K562 (cell line): ENCODE results near the gene DPH1. TPM values are rescaled to one million over a fixed set of nuclear protein-coding genes. Genes with fewer than 3 reads are reported as not detected.
A peak's percentile ranks its signal among the peaks of the same experiment; 100 is the strongest.

Source experiments
- BRF1 ChIP-seq: IDR thresholded peaks from 3 replicates; pipeline ENCODE4 v1.6.1; 2011; ENCODE audit warnings: borderline replicate concordance, mild to moderate bottlenecking; ENCODE audit not compliant: insufficient read length; ENCODE audit errors: extremely low read depth
- CEBPB ChIP-seq: fragments of 450-650 bp; IDR thresholded peaks from 2 replicates; pipeline ENCODE4 v1.6.1; 2016; ENCODE audit warnings: missing genetic modification characterization, missing compliant biosample characterization
- CHD1 ChIP-seq: fragments of 200-600 bp; sonication (generic); IDR thresholded peaks from one replicate; pipeline ENCODE4 v1.6.1; 2012; ENCODE audit warnings: mild to moderate bottlenecking, moderate library complexity, low read length, inconsistent platforms
- FOXM1 ChIP-seq, 2 experiments: fragments of 450-650 bp in 1 of 2; sonication (generic) in 1 of 2; formaldehyde crosslinking in 1 of 2; IDR thresholded peaks; 2 replicates each; pipeline versions ENCODE4 v1.6.1 to v1.9.0; 2017 to 2022; ENCODE audit warnings: low read depth in 2 of 2, mild to moderate bottlenecking in 2 of 2, missing genetic modification reagents in 1 of 2, moderate library complexity in 1 of 2
- POLR2B ChIP-seq: fragments of 450-650 bp; IDR thresholded peaks from 2 replicates; pipeline ENCODE4 v1.6.1; 2018; ENCODE audit warnings: low read depth; ENCODE audit not compliant: partially characterized antibody
- polyA plus RNA-seq, 8 experiments: library from polyadenylated mRNA; depleted of rRNA in 4 of 8; stranded (reverse) in 5 of 8; unstranded in 3 of 8; fragments of >200 nt; fragmentation: Nextera tagmentation in 2 of 8; fragmentation: Illumina TruSeq in 1 of 8; extraction: Ambion mirVana in 2 of 8; extraction: Trizol in 1 of 8; gene quantifications; 2 replicates each; pipeline versions ENCODE4 v1.2.1 to v1.2.3, GENCODE V29; 2011 to 2014; ENCODE audit warnings: inconsistent platforms in 1 of 8, missing spikeins in 1 of 8
- total RNA-seq, 7 experiments: library from RNA; depleted of rRNA in 6 of 7; stranded (reverse); fragments of >200 nt in 6 of 7; fragmentation: Illumina TruSeq in 2 of 7; extraction: Trizol in 2 of 7; gene quantifications; 2 replicates each; pipeline versions ENCODE4 v1.2.1 to v1.2.3, GENCODE V29; 2011 to 2021; ENCODE audit warnings: low replicate concordance in 1 of 7
- TF ChIP-seq, protein P1 (sequence below): fragments of 200-800 bp; sonication (Bioruptor generic); IDR thresholded peaks from 2 replicates; pipeline ENCODE4 v1.6.1; 2017; ENCODE audit warnings: missing genetic modification characterization, missing compliant biosample characterization
- TF ChIP-seq, protein P2 (sequence below): fragments of 250-450 bp; sonication (Bioruptor Pico); IDR thresholded peaks from 2 replicates; pipeline ENCODE4 v1.4.0; 2020; ENCODE audit warnings: mild to moderate bottlenecking
- TF ChIP-seq, protein P3 (sequence below): fragments of 250-450 bp; sonication (Bioruptor Pico); IDR thresholded peaks from 2 replicates; pipeline ENCODE4 v1.8.0; 2022; ENCODE audit warnings: inconsistent platforms
- TF ChIP-seq, protein P4 (sequence below), 2 experiments: fragments of 450-650 bp; IDR thresholded peaks; 2 replicates each; pipeline ENCODE4 v1.6.1; 2018; ENCODE audit warnings: mild to moderate bottlenecking in 2 of 2, low read depth in 1 of 2; ENCODE audit not compliant: partially characterized antibody in 2 of 2
- TF ChIP-seq, protein P5 (sequence below), 2 experiments: fragments of 450-650 bp in 1 of 2; IDR thresholded peaks; 2 replicates each; pipeline ENCODE4 v1.6.1; 2011 to 2017; ENCODE audit warnings: low read depth in 2 of 2, antibody characterized with exemption in 1 of 2, borderline replicate concordance in 1 of 2, low read length in 1 of 2, mild to moderate bottlenecking in 1 of 2, mixed read lengths in 1 of 2; ENCODE audit not compliant: control insufficient read depth in 1 of 2

Gene DPH1
- total and polyA plus RNA-seq, 9 of the 15 experiments (the other 6 are each of a cell fraction or from before 2014, with no cell fraction given) = 0.42 to 40.6 (median 20.2) TPM

DNA sequence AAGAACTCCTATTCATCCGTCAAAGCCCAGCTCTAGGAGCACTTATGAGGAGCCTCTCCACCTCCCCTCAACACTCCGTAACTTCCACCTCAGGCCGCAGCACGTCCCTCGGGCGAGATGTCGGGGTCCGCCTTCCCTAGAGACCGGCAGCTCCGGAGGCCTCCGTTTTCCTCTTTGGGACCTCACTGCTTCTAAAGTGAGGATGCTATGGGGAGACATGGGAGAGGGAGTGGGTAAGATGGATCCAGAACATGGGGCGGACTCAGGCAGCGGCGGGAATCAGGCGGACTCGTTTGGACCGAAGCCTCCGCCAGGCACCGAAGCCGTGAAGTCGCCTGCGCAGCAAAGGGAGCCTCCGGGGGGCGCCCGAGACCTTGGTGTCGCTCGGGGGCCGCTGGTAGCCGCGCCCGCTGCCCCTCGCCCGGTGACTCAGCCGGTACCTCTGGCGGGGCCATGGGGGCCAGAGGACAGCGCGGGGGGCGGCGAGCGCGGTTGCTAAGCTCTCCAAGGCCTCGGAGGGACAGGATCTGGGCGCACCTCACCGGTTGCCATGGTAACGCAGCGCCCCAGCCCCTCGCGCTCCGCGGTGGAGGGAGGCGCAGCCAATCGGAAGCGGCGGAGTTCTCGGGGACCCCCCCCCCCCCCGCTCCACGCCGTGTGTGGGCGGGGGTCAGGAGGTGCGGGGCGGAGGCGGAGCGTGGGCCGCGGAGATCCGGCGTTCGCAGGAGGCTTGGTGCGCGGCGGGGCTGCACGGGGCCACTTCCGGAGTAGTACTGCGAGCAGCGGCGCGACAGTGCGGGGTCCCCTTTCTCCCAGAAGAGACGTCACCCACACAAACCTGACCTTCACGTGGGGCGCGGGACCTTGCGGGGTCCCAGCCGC, 23.7 kb downstream of the DPH1 start (continued):
- TF ChIP-seq, protein P1, sequence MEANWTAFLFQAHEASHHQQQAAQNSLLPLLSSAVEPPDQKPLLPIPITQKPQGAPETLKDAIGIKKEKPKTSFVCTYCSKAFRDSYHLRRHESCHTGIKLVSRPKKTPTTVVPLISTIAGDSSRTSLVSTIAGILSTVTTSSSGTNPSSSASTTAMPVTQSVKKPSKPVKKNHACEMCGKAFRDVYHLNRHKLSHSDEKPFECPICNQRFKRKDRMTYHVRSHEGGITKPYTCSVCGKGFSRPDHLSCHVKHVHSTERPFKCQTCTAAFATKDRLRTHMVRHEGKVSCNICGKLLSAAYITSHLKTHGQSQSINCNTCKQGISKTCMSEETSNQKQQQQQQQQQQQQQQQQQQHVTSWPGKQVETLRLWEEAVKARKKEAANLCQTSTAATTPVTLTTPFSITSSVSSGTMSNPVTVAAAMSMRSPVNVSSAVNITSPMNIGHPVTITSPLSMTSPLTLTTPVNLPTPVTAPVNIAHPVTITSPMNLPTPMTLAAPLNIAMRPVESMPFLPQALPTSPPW = peak; percentile 30; the same call in 1 of the 2 replicates
- TF ChIP-seq CEBPB (tag) = no peak
- TF ChIP-seq, protein P2, sequence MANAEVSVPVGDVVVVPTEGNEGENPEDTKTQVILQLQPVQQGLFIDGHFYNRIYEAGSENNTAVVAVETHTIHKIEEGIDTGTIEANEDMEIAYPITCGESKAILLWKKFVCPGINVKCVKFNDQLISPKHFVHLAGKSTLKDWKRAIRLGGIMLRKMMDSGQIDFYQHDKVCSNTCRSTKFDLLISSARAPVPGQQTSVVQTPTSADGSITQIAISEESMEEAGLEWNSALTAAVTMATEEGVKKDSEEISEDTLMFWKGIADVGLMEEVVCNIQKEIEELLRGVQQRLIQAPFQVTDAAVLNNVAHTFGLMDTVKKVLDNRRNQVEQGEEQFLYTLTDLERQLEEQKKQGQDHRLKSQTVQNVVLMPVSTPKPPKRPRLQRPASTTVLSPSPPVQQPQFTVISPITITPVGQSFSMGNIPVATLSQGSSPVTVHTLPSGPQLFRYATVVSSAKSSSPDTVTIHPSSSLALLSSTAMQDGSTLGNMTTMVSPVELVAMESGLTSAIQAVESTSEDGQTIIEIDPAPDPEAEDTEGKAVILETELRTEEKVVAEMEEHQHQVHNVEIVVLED = no peak
- TF ChIP-seq FOXM1 (IDR thresholded peaks at IDR 0.05; ENCODE audit: low read depth) = no peak
- TF ChIP-seq FOXM1 (CRISPR knock-in tag; IDR thresholded peaks at IDR 0.05; ENCODE audit: low read depth) = no peak
- TF ChIP-seq, protein P3, sequence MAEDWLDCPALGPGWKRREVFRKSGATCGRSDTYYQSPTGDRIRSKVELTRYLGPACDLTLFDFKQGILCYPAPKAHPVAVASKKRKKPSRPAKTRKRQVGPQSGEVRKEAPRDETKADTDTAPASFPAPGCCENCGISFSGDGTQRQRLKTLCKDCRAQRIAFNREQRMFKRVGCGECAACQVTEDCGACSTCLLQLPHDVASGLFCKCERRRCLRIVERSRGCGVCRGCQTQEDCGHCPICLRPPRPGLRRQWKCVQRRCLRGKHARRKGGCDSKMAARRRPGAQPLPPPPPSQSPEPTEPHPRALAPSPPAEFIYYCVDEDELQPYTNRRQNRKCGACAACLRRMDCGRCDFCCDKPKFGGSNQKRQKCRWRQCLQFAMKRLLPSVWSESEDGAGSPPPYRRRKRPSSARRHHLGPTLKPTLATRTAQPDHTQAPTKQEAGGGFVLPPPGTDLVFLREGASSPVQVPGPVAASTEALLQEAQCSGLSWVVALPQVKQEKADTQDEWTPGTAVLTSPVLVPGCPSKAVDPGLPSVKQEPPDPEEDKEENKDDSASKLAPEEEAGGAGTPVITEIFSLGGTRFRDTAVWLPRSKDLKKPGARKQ (CRISPR knock-in tag) = no peak
- no peak for TF ChIP-seq CHD1
- TF ChIP-seq POLR2B = no peak
- no peak for TF ChIP-seq BRF1
- TF ChIP-seq, protein P4, sequence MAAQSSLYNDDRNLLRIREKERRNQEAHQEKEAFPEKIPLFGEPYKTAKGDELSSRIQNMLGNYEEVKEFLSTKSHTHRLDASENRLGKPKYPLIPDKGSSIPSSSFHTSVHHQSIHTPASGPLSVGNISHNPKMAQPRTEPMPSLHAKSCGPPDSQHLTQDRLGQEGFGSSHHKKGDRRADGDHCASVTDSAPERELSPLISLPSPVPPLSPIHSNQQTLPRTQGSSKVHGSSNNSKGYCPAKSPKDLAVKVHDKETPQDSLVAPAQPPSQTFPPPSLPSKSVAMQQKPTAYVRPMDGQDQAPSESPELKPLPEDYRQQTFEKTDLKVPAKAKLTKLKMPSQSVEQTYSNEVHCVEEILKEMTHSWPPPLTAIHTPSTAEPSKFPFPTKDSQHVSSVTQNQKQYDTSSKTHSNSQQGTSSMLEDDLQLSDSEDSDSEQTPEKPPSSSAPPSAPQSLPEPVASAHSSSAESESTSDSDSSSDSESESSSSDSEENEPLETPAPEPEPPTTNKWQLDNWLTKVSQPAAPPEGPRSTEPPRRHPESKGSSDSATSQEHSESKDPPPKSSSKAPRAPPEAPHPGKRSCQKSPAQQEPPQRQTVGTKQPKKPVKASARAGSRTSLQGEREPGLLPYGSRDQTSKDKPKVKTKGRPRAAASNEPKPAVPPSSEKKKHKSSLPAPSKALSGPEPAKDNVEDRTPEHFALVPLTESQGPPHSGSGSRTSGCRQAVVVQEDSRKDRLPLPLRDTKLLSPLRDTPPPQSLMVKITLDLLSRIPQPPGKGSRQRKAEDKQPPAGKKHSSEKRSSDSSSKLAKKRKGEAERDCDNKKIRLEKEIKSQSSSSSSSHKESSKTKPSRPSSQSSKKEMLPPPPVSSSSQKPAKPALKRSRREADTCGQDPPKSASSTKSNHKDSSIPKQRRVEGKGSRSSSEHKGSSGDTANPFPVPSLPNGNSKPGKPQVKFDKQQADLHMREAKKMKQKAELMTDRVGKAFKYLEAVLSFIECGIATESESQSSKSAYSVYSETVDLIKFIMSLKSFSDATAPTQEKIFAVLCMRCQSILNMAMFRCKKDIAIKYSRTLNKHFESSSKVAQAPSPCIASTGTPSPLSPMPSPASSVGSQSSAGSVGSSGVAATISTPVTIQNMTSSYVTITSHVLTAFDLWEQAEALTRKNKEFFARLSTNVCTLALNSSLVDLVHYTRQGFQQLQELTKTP (IDR thresholded peaks at IDR 0.05; ENCODE audit: low read depth in 1 of 2, partially characterized antibody in 2 of 2) = no peak
- TF ChIP-seq, protein P5, sequence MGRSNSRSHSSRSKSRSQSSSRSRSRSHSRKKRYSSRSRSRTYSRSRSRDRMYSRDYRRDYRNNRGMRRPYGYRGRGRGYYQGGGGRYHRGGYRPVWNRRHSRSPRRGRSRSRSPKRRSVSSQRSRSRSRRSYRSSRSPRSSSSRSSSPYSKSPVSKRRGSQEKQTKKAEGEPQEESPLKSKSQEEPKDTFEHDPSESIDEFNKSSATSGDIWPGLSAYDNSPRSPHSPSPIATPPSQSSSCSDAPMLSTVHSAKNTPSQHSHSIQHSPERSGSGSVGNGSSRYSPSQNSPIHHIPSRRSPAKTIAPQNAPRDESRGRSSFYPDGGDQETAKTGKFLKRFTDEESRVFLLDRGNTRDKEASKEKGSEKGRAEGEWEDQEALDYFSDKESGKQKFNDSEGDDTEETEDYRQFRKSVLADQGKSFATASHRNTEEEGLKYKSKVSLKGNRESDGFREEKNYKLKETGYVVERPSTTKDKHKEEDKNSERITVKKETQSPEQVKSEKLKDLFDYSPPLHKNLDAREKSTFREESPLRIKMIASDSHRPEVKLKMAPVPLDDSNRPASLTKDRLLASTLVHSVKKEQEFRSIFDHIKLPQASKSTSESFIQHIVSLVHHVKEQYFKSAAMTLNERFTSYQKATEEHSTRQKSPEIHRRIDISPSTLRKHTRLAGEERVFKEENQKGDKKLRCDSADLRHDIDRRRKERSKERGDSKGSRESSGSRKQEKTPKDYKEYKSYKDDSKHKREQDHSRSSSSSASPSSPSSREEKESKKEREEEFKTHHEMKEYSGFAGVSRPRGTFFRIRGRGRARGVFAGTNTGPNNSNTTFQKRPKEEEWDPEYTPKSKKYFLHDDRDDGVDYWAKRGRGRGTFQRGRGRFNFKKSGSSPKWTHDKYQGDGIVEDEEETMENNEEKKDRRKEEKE (IDR thresholded peaks at IDR 0.05; ENCODE audit: borderline replicate concordance in 1 of 2, control insufficient read depth in 1 of 2, low read depth in 2 of 2, low read length in 1 of 2) = no peak
